Activated CD8-positive, alpha-beta T cell treated with anti-CD3 and anti-CD28 coated beads for 36 hours (primary cell): ENCODE results near the gene ADARB2. TPM values are rescaled to one million over a fixed set of nuclear protein-coding genes. Genes with fewer than 3 reads are reported as not detected.

Experiments used
- ATAC-seq: fragments of 200-7000 bp; cut with Tn5 transposase; one replicate; pipeline ENCODE4 v1.10.0; 2021; ENCODE audit warnings: mild to moderate bottlenecking, moderate library complexity
- CTCF ChIA-PET: fragments of 350-600 bp; sonication (Branson Sonifier 250); formaldehyde crosslinking; loops from one replicate; lab custom pipeline; 2021; ENCODE audit warnings: antibody characterized with exemption; lab: Charles Lee
- POLR2A ChIA-PET: fragments of 350-600 bp; sonication (Branson Sonifier 250); formaldehyde crosslinking; loops from one replicate; lab custom pipeline; 2021; ENCODE audit warnings: antibody characterized with exemption; lab: Charles Lee
- DNase-seq: peaks from one replicate; pipeline ENCODE4 v3.0.0-alpha.2; 2020
- H3K27ac Mint-ChIP-seq: one replicate; pipeline ENCODE4 v1.8.0; 2021; ENCODE audit warnings: mild to moderate bottlenecking, mixed read lengths
- H3K27me3 Mint-ChIP-seq: one replicate; pipeline ENCODE4 v1.8.0; 2021; ENCODE audit warnings: mixed read lengths
- H3K36me3 Mint-ChIP-seq: one replicate; pipeline ENCODE4 v1.8.0; 2021; ENCODE audit warnings: low read depth, mixed read lengths
- H3K4me1 Mint-ChIP-seq: one replicate; pipeline ENCODE4 v1.8.0; 2021; ENCODE audit warnings: low read depth, mixed read lengths
- H3K4me3 Mint-ChIP-seq: one replicate; pipeline ENCODE4 v1.8.0; 2021; ENCODE audit warnings: mild to moderate bottlenecking, moderate library complexity, mixed read lengths
- H3K9me3 Mint-ChIP-seq: one replicate; pipeline ENCODE4 v1.8.0; 2021; ENCODE audit warnings: mixed read lengths
- CTCF ChIP-seq: fragments of 200-600 bp; IDR thresholded peaks from one replicate; pipeline ENCODE4 v1.8.0; 2022; ENCODE audit warnings: antibody characterized with exemption, mild to moderate bottlenecking
- intact Hi-C: fragments of 100-400 bp; cut with micrococcal nuclease; formaldehyde crosslinking; loops from one replicate; pipeline ENCODE4 v1.10.0; 2022
- total RNA-seq, 2 experiments: library from RNA; stranded (reverse); gene quantifications; one replicate each; pipeline ENCODE4 v1.2.3, GENCODE V29; 2021

The ADARB2 gene
- total RNA-seq, 2 experiments from 2014 or later = 1.3 to 1.6 TPM

- intact Hi-C loops = no loop called here
- H3K27me3 Mint-ChIP-seq = peaks cover 3% of the 10 kb centered on the region
- CTCF ChIA-PET = no interaction called here
- TF ChIP-seq CTCF = no peak
- ATAC-seq (no peak), DNase-seq (no peak)
- H3K4me3 Mint-ChIP-seq = no peak overlapping the region
- H3K36me3 Mint-ChIP-seq = no peaks in the 10 kb centered on the region
- no peaks in the 10 kb centered on the region for H3K9me3 Mint-ChIP-seq
- no peak overlapping the region for H3K27ac Mint-ChIP-seq
- POLR2A ChIA-PET = no interaction called here
- no peaks in the 10 kb centered on the region for H3K4me1 Mint-ChIP-seq
Observed at GRCh38 chr10:1551636-1552338, 185.5 kb downstream of the ADARB2 start.

- no peak for ATAC-seq
- TF ChIP-seq CTCF = no peak
- H3K9me3 Mint-ChIP-seq = no peaks in the 10 kb centered on the region
- intact Hi-C loops = no loop called here
- CTCF ChIA-PET = no interaction called here
- H3K27ac Mint-ChIP-seq = no peak overlapping the region
- peaks cover 3% of the 10 kb centered on the region for H3K27me3 Mint-ChIP-seq
- H3K4me3 Mint-ChIP-seq = no peak overlapping the region
- H3K36me3 Mint-ChIP-seq = no peaks in the 10 kb centered on the region
- H3K4me1 Mint-ChIP-seq = no peaks in the 10 kb centered on the region
- POLR2A ChIA-PET = no interaction called here
- no peak for DNase-seq
Observed at GRCh38 chr10:1550616-1551015, 186.7 kb downstream of the ADARB2 start.

- H3K36me3 Mint-ChIP-seq = no peaks in the 10 kb centered on the region
- no peak for ATAC-seq
- H3K4me1 Mint-ChIP-seq = no peaks in the 10 kb centered on the region
- intact Hi-C loops = no loop called here
- no peak for DNase-seq
- no peak for TF ChIP-seq CTCF
- peaks cover 3% of the 10 kb centered on the region for H3K27me3 Mint-ChIP-seq
- H3K9me3 Mint-ChIP-seq = no peaks in the 10 kb centered on the region
- CTCF ChIA-PET = no interaction called here
- POLR2A ChIA-PET = no interaction called here
- H3K4me3 Mint-ChIP-seq = no peak overlapping the region
- H3K27ac Mint-ChIP-seq = no peak overlapping the region
Observed at GRCh38 chr10:1550291-1550595, 187.1 kb downstream of the ADARB2 start.

GRCh38 chr10:1549591-1550290 lies 187.6 kb downstream of the ADARB2 start:
- CTCF ChIA-PET = no interaction called here
- no peaks in the 10 kb centered on the region for H3K36me3 Mint-ChIP-seq
- no peaks in the 10 kb centered on the region for H3K4me1 Mint-ChIP-seq
- ATAC-seq = no peak
- H3K9me3 Mint-ChIP-seq = no peaks in the 10 kb centered on the region
- H3K27ac Mint-ChIP-seq = no peak overlapping the region
- no peak for TF ChIP-seq CTCF
- H3K4me3 Mint-ChIP-seq = no peak overlapping the region
- POLR2A ChIA-PET = no interaction called here
- no peak for DNase-seq
- H3K27me3 Mint-ChIP-seq = peaks cover 3% of the 10 kb centered on the region
- intact Hi-C loops = no loop called here

GRCh38 chr10:1548596-1548995 lies 188.7 kb downstream of the ADARB2 start:
- H3K27ac Mint-ChIP-seq = no peak overlapping the region

More at GRCh38 chr10:1548596-1548995, 188.7 kb downstream of the ADARB2 start:
- Mint-ChIP-seq H3K4me1 (no peaks in the 10 kb centered on the region), H3K4me3 (no peak overlapping the region), H3K9me3 (no peaks in the 10 kb centered on the region), H3K27me3 (peaks cover 3% of the 10 kb centered on the region), H3K36me3 (no peaks in the 10 kb centered on the region)
- no peak for ATAC-seq
- DNase-seq = no peak
- ChIA-PET POLR2A (no interaction called here), CTCF (no interaction called here)
- no peak for TF ChIP-seq CTCF
- intact Hi-C loops = no loop called here
